GM12892 (cell line): ENCODE measurements around the gene DIPK2B.

ENCODE experiments used
- POLR2A ChIP-seq: IDR thresholded peaks from 2 replicates; pipeline ENCODE4 v1.6.1; 2011; ENCODE audit warnings: low read depth, low read length, control low read depth
- POLR2AphosphoS5 ChIP-seq: IDR thresholded peaks from 2 replicates; pipeline ENCODE4 v1.6.1; 2011; ENCODE audit warnings: low read depth, low read length, control low read depth
- TAF1 ChIP-seq: IDR thresholded peaks from 2 replicates; pipeline ENCODE4 v1.6.1; 2011; ENCODE audit warnings: low read depth, mild to moderate bottlenecking, control low read depth, low read length, borderline replicate concordance

GRCh38 chrX:45230410-45230809 lies 29.7 kb upstream of the DIPK2B start:
- TF ChIP-seq TAF1 (no peak), POLR2AphosphoS5 (no peak), POLR2A (no peak)
